GM12878 (cell line): Measurements from ENCODE around the gene PRSS50. TPM values are rescaled to one million over a fixed set of nuclear protein-coding genes. Genes with fewer than 3 reads are reported as not detected.

ENCODE experiments used
- ATAC-seq: fragments of 200-7000 bp; cut with Tn5 transposase; 3 replicates; pipeline ENCODE4 v1.9.1; 2020; ENCODE audit warnings: mild to moderate bottlenecking, moderate library complexity
- BruUV-seq: library from RNA; stranded (reverse); fragments of 400-500 nt; replicated peaks from 2 replicates; lab custom pipeline; 2021; lab: Mats Ljungman, UMichigan
- CTCF ChIA-PET: fragments of 300-600 bp; sonication (Branson Sonifier 250); formaldehyde crosslinking; extraction: SDS; loops from one replicate; lab custom pipeline; 2021; ENCODE audit warnings: inconsistent platforms; lab: Yijun Ruan, JAX
- POLR2A ChIA-PET: fragments of 350-600 bp; formaldehyde crosslinking; extraction: SDS; loops from one replicate; lab custom pipeline; 2021; ENCODE audit warnings: inconsistent platforms; lab: Charles Lee
- RAD21 ChIA-PET: fragments of 300-600 bp; sonication (Branson Sonifier 250); formaldehyde crosslinking; loops from one replicate; lab custom pipeline; 2023; ENCODE audit warnings: antibody characterized with exemption; ENCODE audit not compliant: unreplicated experiment; lab: Charles Lee
- SMC1A ChIA-PET: fragments of 300-600 bp; sonication (Branson Sonifier 250); formaldehyde crosslinking; loops from one replicate; lab custom pipeline; 2023; ENCODE audit not compliant: unreplicated experiment, uncharacterized antibody; lab: Charles Lee
- DNase-seq: peaks from one replicate; pipeline ENCODE4 v3.0.0-alpha.2; 2011; ENCODE audit warnings: low read depth, low spot score
- FAIRE-seq: peaks from 3 replicates; lab custom pipeline; 2011; peaks lifted over from hg19 to GRCh38; lab: Jason Lieb, UNC
- H2AFZ ChIP-seq: 2 replicates; pipeline ENCODE4 v1.6.0; 2011; ENCODE audit warnings: low read depth, low read length, control low read depth; ENCODE audit not compliant: control insufficient read depth
- H3K27ac ChIP-seq: 2 replicates; pipeline ENCODE4 v1.5.1; 2011; ENCODE audit warnings: control low read depth; ENCODE audit not compliant: control insufficient read depth, insufficient read depth
- H3K27me3 ChIP-seq, 2 experiments: replicated peaks in 1 of 2; 2 replicates each; pipeline versions ENCODE4 v1.6.0 to v1.6.1; 2011; ENCODE audit warnings: low read length in 1 of 2; ENCODE audit not compliant: control insufficient read depth in 2 of 2, insufficient read depth in 2 of 2
- H3K36me3 ChIP-seq, 2 experiments: 2 replicates each; pipeline ENCODE4 v1.5.1; 2011; ENCODE audit warnings: low read length in 1 of 2; ENCODE audit not compliant: control insufficient read depth in 2 of 2, insufficient read depth in 2 of 2
- H3K4me1 ChIP-seq: 2 replicates; pipeline ENCODE4 v1.6.1; 2011; ENCODE audit warnings: mild to moderate bottlenecking, low read length, moderate library complexity, mixed read lengths; ENCODE audit not compliant: control insufficient read depth, insufficient read depth
- H3K4me2 ChIP-seq: 2 replicates; pipeline ENCODE4 v1.6.0; 2011; ENCODE audit warnings: control low read depth; ENCODE audit not compliant: control insufficient read depth, insufficient read depth
- H3K4me3 ChIP-seq: fragments of 200-600 bp; sonication (generic); 2 replicates; pipeline ENCODE4 v1.5.1; 2016
- H3K79me2 ChIP-seq: 2 replicates; pipeline ENCODE4 v1.6.0; 2011; ENCODE audit warnings: low read length; ENCODE audit not compliant: control insufficient read depth, insufficient read depth
- H3K9ac ChIP-seq: 2 replicates; pipeline ENCODE4 v1.8.0; 2011; ENCODE audit warnings: low read length, control low read depth, mixed read lengths; ENCODE audit not compliant: control insufficient read depth, insufficient read depth
- H3K9me3 ChIP-seq: replicated peaks from 3 replicates; pipeline ENCODE4 v1.5.1; 2011; ENCODE audit warnings: mild to moderate bottlenecking, low read length; ENCODE audit not compliant: control insufficient read depth, insufficient read depth
- H4K20me1 ChIP-seq: 2 replicates; pipeline ENCODE4 v1.6.0; 2011; ENCODE audit not compliant: control insufficient read depth, insufficient read depth
- CBX5 ChIP-seq: sonication (generic); IDR thresholded peaks from 2 replicates; pipeline ENCODE4 v1.6.1; 2016; ENCODE audit warnings: low read depth, moderate library complexity, mild to moderate bottlenecking, inconsistent platforms
- CHD2 ChIP-seq: IDR thresholded peaks from 2 replicates; pipeline ENCODE4 v1.6.1; 2011; ENCODE audit warnings: low read depth, low read length, improper control_type of control experiment, borderline replicate concordance
- KAT2A ChIP-seq: conservative IDR thresholded peaks from 2 replicates; pipeline ENCODE4 v1.6.1; 2011; ENCODE audit warnings: low read depth, low read length; ENCODE audit not compliant: control insufficient read depth
- MYC ChIP-seq: IDR thresholded peaks from 2 replicates; pipeline ENCODE4 v1.6.1; 2011; ENCODE audit warnings: mild to moderate bottlenecking, low read length, moderate library complexity, inconsistent platforms; ENCODE audit not compliant: insufficient read depth, insufficient replicate concordance, insufficient read length, severe bottlenecking
- RUNX3 ChIP-seq: IDR thresholded peaks from 2 replicates; pipeline ENCODE4 v1.6.1; 2012; ENCODE audit warnings: low read length, inconsistent platforms
- WGBS: methylation state at CpG from one replicate; pipeline ENCODE4 v1.1.6; 2016; ENCODE audit warnings: low lambda C conversion rate; ENCODE audit not compliant: insufficient replicate concordance, insufficient coverage; ENCODE audit errors: missing lambda C conversion rate; 5-methylcytosine and 5-hydroxymethylcytosine counted together
- in situ Hi-C: fragments of 300-500 bp; cut with MboI; formaldehyde crosslinking; loops from 9 replicates; pipeline ENCODE4 v1.14.3; 2018; ENCODE audit warnings: mixed read lengths
- intact Hi-C: fragments of 100-400 bp; cut with micrococcal nuclease; formaldehyde crosslinking; loops from one replicate; pipeline ENCODE4 v1.14.2; 2022; ENCODE audit not compliant: unreplicated experiment
- polyA plus RNA-seq, 11 experiments: library from polyadenylated mRNA; depleted of rRNA in 4 of 11; unstranded in 6 of 11; stranded (reverse) in 5 of 11; fragments of >200 nt; fragmentation: Nextera tagmentation in 4 of 11; fragmentation: Illumina TruSeq in 1 of 11; extraction: Ambion mirVana in 4 of 11; extraction: Trizol in 1 of 11; gene quantifications; 1 replicate in 1 of 11; 2 replicates in 10 of 11; pipeline versions ENCODE4 v1.2.1 to v1.2.3, GENCODE V29; 2011 to 2016; ENCODE audit warnings: inconsistent platforms in 2 of 11, missing spikeins in 2 of 11, low read depth in 1 of 11
- total RNA-seq, 4 experiments: library from RNA; depleted of rRNA in 3 of 4; stranded (reverse); fragments of >200 nt in 3 of 4; fragmentation: Illumina TruSeq in 1 of 4; extraction: Trizol in 1 of 4; gene quantifications; 2 replicates each; pipeline versions ENCODE4 v1.2.1 to v1.2.3, GENCODE V29; 2013 to 2021
- TF ChIP-seq, protein P1 (sequence below): fragments of 450-650 bp; formaldehyde crosslinking; IDR thresholded peaks from 2 replicates; pipeline ENCODE4 v1.4.0; 2020; ENCODE audit warnings: mild to moderate bottlenecking, moderate library complexity
- TF ChIP-seq, protein P2 (sequence below), 3 experiments: IDR thresholded peaks in 2 of 3; conservative IDR thresholded peaks in 1 of 3; 2 replicates each; pipeline ENCODE4 v1.5.1; 2011; ENCODE audit warnings: low read depth in 3 of 3, low read length in 3 of 3, mild to moderate bottlenecking in 3 of 3, control low read depth in 2 of 3, moderate library complexity in 2 of 3, inconsistent platforms in 1 of 3, mixed read lengths in 1 of 3; ENCODE audit not compliant: control insufficient read depth in 2 of 3, insufficient read depth in 1 of 3; ENCODE audit errors: extremely low read depth in 1 of 3
- TF ChIP-seq, protein P3 (sequence below): fragments of 450-650 bp; IDR thresholded peaks from 2 replicates; pipeline ENCODE4 v1.6.1; 2016; ENCODE audit warnings: mild to moderate bottlenecking, moderate library complexity, borderline replicate concordance
- TF ChIP-seq, protein P4 (sequence below): fragments of 450-650 bp; conservative IDR thresholded peaks from 2 replicates; pipeline ENCODE4 v1.6.1; 2017; ENCODE audit warnings: mild to moderate bottlenecking, moderate library complexity

The PRSS50 gene
- total and polyA plus RNA-seq, 10 of the 15 experiments (the other 5 are each of a cell fraction or from before 2014, with no cell fraction given), result 0.05 TPM; not detected in 9

DNA sequence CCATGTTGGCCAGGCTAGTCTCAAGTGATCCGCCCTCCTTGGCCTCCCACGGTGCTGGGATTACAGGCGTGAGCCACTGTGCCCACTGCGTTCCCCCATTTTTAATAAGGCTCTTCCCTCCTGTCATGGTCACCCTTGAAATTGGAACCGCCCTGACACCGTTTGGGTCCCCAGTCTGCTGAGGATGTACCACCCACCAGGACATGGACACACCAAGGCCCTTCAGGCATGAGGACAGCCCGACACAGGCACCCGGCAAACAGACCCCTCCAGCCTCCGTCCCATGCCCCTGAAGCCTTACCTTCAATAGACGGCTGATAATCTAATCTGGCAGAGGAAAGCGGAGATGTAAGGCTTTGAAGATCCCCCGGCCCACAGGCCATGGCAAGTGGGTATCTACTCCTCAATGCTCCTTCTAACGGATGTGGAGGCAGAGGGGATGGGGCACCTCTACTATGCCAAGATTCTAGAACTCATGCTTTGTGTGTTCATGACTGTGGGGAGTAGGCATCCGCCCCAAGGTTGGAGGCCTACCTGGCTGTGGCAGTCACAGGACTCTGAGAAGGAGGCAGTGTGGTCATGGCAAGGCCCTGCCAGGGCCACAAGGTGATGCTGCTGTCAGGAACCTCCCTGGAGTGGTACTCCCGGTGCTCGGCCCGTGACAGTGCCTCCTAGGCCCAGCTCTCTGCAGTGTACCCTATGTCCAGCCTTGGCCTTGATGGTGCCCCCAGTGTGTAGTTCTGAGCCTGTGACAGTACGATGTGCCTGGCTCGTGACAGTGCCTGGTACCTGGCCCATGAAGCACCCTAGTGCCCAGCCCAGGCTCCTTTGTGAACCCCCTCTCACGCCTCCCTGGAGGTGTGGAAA is 18.6 kb upstream of the PRSS50 start:
- H3K36me3 ChIP-seq, result no peaks in the 10 kb centered on the region
- BruUV-seq, result no TSS peak
- no peak overlapping the region for H3K4me2 ChIP-seq
- ATAC-seq (no peak), DNase-seq (no peak), FAIRE-seq (no peak)
- in situ Hi-C loops, result no loop called here
- no peak overlapping the region for H3K27ac ChIP-seq
- H4K20me1 ChIP-seq, result no peaks in the 10 kb centered on the region
- ChIA-PET SMC1A (no interaction called here), RAD21 (no interaction called here), POLR2A (no interaction called here), CTCF (interaction anchor here (0.6 to 1.3 kb wide), 2 partner anchors 83 to 111 kb away, joined by 3 read pairs; no protein-coding TSS in a partner anchor)
- no peak overlapping the region for H2AFZ ChIP-seq
- H3K27me3 ChIP-seq, result no peaks in the 10 kb centered on the region; a peak in 1 of 4 replicates
- no peak overlapping the region for H3K9ac ChIP-seq
- no peak overlapping the region for H3K4me3 ChIP-seq
- 54% methylated on average over 20 of the region's 20 CpGs for WGBS
- H3K4me1 ChIP-seq, result no peaks in the 10 kb centered on the region
- intact Hi-C loops, result no loop called here
- no peaks in the 10 kb centered on the region for H3K9me3 ChIP-seq
- no peaks in the 10 kb centered on the region for H3K79me2 ChIP-seq
- no peak for TF ChIP-seq CBX5
- no peak for TF ChIP-seq KAT2A
- TF ChIP-seq, protein P1, sequence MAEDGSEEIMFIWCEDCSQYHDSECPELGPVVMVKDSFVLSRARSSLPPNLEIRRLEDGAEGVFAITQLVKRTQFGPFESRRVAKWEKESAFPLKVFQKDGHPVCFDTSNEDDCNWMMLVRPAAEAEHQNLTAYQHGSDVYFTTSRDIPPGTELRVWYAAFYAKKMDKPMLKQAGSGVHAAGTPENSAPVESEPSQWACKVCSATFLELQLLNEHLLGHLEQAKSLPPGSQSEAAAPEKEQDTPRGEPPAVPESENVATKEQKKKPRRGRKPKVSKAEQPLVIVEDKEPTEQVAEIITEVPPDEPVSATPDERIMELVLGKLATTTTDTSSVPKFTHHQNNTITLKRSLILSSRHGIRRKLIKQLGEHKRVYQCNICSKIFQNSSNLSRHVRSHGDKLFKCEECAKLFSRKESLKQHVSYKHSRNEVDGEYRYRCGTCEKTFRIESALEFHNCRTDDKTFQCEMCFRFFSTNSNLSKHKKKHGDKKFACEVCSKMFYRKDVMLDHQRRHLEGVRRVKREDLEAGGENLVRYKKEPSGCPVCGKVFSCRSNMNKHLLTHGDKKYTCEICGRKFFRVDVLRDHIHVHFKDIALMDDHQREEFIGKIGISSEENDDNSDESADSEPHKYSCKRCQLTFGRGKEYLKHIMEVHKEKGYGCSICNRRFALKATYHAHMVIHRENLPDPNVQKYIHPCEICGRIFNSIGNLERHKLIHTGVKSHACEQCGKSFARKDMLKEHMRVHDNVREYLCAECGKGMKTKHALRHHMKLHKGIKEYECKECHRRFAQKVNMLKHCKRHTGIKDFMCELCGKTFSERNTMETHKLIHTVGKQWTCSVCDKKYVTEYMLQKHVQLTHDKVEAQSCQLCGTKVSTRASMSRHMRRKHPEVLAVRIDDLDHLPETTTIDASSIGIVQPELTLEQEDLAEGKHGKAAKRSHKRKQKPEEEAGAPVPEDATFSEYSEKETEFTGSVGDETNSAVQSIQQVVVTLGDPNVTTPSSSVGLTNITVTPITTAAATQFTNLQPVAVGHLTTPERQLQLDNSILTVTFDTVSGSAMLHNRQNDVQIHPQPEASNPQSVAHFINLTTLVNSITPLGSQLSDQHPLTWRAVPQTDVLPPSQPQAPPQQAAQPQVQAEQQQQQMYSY (CRISPR knock-in tag), result no peak
- TF ChIP-seq, protein P2, sequence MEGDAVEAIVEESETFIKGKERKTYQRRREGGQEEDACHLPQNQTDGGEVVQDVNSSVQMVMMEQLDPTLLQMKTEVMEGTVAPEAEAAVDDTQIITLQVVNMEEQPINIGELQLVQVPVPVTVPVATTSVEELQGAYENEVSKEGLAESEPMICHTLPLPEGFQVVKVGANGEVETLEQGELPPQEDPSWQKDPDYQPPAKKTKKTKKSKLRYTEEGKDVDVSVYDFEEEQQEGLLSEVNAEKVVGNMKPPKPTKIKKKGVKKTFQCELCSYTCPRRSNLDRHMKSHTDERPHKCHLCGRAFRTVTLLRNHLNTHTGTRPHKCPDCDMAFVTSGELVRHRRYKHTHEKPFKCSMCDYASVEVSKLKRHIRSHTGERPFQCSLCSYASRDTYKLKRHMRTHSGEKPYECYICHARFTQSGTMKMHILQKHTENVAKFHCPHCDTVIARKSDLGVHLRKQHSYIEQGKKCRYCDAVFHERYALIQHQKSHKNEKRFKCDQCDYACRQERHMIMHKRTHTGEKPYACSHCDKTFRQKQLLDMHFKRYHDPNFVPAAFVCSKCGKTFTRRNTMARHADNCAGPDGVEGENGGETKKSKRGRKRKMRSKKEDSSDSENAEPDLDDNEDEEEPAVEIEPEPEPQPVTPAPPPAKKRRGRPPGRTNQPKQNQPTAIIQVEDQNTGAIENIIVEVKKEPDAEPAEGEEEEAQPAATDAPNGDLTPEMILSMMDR (IDR thresholded peaks at IDR 0.05 in 2 of 3, conservative IDR thresholded peaks at IDR 0.05 in 1 of 3; ENCODE audit: control insufficient read depth in 2 of 3, extremely low read depth in 1 of 3, insufficient read depth in 1 of 3, low read depth in 3 of 3, low read length in 3 of 3), result no peak
- no peak for TF ChIP-seq MYC
- no peak for TF ChIP-seq CHD2
- no peak for TF ChIP-seq RUNX3
- TF ChIP-seq, protein P3, sequence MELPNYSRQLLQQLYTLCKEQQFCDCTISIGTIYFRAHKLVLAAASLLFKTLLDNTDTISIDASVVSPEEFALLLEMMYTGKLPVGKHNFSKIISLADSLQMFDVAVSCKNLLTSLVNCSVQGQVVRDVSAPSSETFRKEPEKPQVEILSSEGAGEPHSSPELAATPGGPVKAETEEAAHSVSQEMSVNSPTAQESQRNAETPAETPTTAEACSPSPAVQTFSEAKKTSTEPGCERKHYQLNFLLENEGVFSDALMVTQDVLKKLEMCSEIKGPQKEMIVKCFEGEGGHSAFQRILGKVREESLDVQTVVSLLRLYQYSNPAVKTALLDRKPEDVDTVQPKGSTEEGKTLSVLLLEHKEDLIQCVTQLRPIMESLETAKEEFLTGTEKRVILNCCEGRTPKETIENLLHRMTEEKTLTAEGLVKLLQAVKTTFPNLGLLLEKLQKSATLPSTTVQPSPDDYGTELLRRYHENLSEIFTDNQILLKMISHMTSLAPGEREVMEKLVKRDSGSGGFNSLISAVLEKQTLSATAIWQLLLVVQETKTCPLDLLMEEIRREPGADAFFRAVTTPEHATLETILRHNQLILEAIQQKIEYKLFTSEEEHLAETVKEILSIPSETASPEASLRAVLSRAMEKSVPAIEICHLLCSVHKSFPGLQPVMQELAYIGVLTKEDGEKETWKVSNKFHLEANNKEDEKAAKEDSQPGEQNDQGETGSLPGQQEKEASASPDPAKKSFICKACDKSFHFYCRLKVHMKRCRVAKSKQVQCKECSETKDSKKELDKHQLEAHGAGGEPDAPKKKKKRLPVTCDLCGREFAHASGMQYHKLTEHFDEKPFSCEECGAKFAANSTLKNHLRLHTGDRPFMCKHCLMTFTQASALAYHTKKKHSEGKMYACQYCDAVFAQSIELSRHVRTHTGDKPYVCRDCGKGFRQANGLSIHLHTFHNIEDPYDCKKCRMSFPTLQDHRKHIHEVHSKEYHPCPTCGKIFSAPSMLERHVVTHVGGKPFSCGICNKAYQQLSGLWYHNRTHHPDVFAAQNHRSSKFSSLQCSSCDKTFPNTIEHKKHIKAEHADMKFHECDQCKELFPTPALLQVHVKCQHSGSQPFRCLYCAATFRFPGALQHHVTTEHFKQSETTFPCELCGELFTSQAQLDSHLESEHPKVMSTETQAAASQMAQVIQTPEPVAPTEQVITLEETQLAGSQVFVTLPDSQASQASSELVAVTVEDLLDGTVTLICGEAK, result no peak
- TF ChIP-seq, protein P4, sequence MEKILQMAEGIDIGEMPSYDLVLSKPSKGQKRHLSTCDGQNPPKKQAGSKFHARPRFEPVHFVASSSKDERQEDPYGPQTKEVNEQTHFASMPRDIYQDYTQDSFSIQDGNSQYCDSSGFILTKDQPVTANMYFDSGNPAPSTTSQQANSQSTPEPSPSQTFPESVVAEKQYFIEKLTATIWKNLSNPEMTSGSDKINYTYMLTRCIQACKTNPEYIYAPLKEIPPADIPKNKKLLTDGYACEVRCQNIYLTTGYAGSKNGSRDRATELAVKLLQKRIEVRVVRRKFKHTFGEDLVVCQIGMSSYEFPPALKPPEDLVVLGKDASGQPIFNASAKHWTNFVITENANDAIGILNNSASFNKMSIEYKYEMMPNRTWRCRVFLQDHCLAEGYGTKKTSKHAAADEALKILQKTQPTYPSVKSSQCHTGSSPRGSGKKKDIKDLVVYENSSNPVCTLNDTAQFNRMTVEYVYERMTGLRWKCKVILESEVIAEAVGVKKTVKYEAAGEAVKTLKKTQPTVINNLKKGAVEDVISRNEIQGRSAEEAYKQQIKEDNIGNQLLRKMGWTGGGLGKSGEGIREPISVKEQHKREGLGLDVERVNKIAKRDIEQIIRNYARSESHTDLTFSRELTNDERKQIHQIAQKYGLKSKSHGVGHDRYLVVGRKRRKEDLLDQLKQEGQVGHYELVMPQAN, result no peak
